Measurements from ENCODE around the gene FOXO1. TPM values are rescaled to one million over a fixed set of nuclear protein-coding genes. Genes with fewer than 3 reads are reported as not detected.
A peak's percentile ranks its signal among the peaks of the same experiment; 100 is the strongest.

The FOXO1 gene
- total RNA-seq, 4 donors from 2014 or later: 50.7 to 67.2 (median 60.3) TPM

DNA sequence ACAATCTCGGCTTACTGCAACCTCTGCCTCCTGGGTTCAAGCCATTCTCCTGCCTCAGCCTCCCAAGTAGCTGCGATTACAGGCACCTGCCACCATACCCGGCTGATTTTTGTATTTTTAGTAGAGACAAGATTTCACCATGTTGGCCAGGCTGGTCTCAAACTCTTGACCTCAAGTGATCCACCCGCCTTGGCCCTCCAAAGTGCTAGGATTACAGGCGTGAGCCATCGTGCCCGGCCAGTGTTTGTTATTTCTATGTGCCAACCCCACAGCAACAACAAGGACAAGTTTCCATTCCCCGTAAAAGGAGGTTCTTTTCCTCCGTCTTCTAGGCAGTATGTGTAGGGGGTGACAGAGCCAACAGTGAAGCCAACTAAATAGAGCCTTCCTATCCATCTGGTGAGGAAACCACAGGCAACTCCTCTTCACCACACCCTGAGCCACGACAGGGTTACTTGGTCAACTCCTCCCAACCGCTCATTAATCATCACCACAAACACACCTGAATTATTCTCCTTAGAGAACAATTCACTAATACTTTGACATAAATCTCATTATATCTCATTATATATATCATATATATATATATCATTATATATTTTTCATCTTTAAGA lies 25.5 kb downstream of the FOXO1 start:
- Histone ChIP-seq H3K4me1 (peaks cover 55% of the 10 kb centered on the region), H3K9me3 (no peaks in the 10 kb centered on the region), H3K27ac (no peak overlapping the region), H3K27me3 (no peaks in the 10 kb centered on the region), H3K36me3 (no peaks in the 10 kb centered on the region), H3K4me3 (no peak overlapping the region)
- no peak for DNase-seq (ENCODE audit: low spot score in 2 of 2)
- 89% methylated on average over 11 of the region's 11 CpGs for WGBS
- no peak for TF ChIP-seq POLR2A (IDR thresholded peaks at IDR 0.05)

DNA sequence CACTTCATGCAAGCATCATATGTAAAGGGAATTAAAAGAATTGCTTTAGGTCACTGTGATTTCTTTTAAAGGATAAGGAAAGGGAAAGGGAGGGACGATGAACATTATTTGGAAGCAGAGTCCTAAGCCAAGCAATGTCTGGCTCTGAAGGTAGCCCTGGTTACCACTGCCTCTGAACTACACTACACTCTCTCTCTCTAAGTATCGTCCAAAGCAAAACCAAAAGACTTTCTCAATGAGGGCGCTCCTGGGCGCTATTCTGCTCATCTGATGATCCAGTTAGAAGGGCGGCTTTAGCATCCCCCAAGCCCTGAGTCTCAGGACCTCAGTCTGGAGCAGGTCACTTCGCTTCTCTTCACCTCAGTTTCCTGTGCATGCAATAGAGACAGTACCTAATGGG lies 26.2 kb downstream of the FOXO1 start:
- peaks cover 48% of the 10 kb centered on the region for H3K4me1 ChIP-seq
- TF ChIP-seq, protein P1, sequence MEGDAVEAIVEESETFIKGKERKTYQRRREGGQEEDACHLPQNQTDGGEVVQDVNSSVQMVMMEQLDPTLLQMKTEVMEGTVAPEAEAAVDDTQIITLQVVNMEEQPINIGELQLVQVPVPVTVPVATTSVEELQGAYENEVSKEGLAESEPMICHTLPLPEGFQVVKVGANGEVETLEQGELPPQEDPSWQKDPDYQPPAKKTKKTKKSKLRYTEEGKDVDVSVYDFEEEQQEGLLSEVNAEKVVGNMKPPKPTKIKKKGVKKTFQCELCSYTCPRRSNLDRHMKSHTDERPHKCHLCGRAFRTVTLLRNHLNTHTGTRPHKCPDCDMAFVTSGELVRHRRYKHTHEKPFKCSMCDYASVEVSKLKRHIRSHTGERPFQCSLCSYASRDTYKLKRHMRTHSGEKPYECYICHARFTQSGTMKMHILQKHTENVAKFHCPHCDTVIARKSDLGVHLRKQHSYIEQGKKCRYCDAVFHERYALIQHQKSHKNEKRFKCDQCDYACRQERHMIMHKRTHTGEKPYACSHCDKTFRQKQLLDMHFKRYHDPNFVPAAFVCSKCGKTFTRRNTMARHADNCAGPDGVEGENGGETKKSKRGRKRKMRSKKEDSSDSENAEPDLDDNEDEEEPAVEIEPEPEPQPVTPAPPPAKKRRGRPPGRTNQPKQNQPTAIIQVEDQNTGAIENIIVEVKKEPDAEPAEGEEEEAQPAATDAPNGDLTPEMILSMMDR (IDR thresholded peaks at IDR 0.05): no peak
- TF ChIP-seq POLR2AphosphoS5 (IDR thresholded peaks at IDR 0.05): no peak
- no peak for TF ChIP-seq EP300 (IDR thresholded peaks at IDR 0.05)
- no peak for TF ChIP-seq POLR2A (IDR thresholded peaks at IDR 0.05)
- WGBS: 73% methylated on average over 6 of the region's 6 CpGs
- H3K27ac ChIP-seq: no peak overlapping the region
- no peak overlapping the region for H3K4me3 ChIP-seq
- H3K9me3 ChIP-seq: no peaks in the 10 kb centered on the region
- H3K27me3 ChIP-seq: no peaks in the 10 kb centered on the region
- no peak for DNase-seq (ENCODE audit: low spot score in 2 of 2)
- no peaks in the 10 kb centered on the region for H3K36me3 ChIP-seq

DNA sequence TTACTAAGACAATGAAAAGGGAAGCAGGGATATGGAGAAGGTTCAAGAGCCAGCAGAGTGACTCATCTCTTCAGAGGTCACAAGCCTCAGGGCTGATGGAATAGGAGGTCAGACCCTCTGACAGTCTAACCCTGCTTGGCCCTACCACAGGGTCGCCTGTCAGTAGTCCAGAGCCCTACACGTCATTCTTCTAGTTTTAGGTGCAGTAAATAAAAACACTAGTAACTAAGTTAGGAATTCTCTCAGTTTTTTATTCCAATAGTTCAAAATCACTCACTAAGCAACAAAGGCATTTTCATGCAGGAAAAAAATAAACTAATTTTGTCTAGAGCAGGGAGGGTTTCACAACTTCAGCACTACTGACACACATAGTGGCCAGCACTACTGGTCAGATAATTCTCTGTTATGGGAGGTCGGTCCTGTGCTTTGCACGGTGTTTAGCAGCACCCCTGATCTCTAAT lies 27.2 kb downstream of the FOXO1 start:
- TF ChIP-seq POLR2A (IDR thresholded peaks at IDR 0.05) (no peak), POLR2AphosphoS5 (IDR thresholded peaks at IDR 0.05) (no peak), EP300 (IDR thresholded peaks at IDR 0.05) (no peak)
- TF ChIP-seq, protein P1 (IDR thresholded peaks at IDR 0.05): no peak
- Histone ChIP-seq H3K27ac (peak overlapping the region; percentile 32), H3K4me3 (no peak overlapping the region), H3K27me3 (no peaks in the 10 kb centered on the region), H3K36me3 (no peaks in the 10 kb centered on the region), H3K4me1 (peaks cover 40% of the 10 kb centered on the region), H3K9me3 (no peaks in the 10 kb centered on the region)
- 40% methylated on average over 4 of the region's 4 CpGs for WGBS
- no peak for DNase-seq (ENCODE audit: low spot score in 2 of 2)

DNA sequence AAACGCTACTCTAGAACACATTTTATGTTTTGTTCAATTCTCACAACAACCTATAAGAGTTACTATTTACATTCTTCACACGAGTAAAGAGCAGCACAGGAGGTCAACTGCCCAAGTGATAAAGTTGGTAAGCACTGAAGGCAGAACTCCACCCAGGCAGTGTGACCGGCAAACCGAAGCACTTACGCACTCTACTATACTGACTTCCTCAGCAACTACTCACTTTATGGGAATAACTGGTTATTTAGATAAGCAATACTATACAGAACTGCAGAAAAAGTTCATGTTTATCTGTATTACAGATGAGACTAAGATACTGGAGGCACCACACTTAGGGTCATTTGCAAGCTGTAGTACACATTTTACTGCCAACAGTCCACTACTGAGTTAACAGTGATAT lies 28.8 kb downstream of the FOXO1 start:
- no peaks in the 10 kb centered on the region for H3K9me3 ChIP-seq
- H3K27ac ChIP-seq: no peak overlapping the region
- H3K4me1 ChIP-seq: peaks cover 40% of the 10 kb centered on the region
- H3K27me3 ChIP-seq: no peaks in the 10 kb centered on the region
- no peak overlapping the region for H3K4me3 ChIP-seq
- TF ChIP-seq POLR2AphosphoS5 (IDR thresholded peaks at IDR 0.05) (no peak), POLR2A (IDR thresholded peaks at IDR 0.05) (no peak), EP300 (IDR thresholded peaks at IDR 0.05) (no peak)
- TF ChIP-seq, protein P1 (IDR thresholded peaks at IDR 0.05): no peak
- DNase-seq (ENCODE audit: low spot score in 2 of 2): no peak
- no peaks in the 10 kb centered on the region for H3K36me3 ChIP-seq
- WGBS: 69% methylated on average over 5 of the region's 5 CpGs

DNA sequence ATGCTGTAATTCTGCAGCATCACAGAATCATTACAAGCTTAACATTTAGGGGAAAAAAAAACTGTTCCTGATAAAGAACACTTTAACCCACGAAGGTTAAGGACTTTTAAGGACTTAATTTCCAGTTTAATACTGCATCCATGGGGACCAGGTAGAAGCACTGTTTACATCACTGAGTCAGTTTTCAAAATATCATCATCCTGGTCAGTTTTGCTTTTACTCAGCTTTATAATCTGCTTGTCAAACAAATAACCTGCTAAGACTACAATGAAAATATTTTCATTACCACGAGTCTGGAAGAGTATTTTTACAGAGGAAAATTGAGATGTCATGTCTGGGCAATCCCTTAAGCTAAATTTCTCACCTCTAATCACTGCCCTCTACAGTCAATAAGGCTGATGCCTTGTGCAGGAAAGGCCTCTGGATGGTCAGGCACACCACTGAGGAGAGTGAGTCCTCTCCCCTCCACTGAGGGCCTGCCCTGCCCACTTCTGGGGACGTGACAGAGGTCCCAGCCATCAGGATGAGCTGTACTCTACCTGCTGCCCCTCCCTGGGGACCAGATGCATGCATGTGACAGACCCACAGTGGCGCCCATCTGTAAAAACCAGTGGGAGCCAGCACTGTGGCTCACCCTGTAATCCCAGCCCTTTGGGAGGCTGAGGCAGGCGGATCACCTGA lies 31.0 kb downstream of the FOXO1 start:
- Histone ChIP-seq H3K27ac (no peak overlapping the region), H3K27me3 (no peaks in the 10 kb centered on the region), H3K4me1 (peaks cover 35% of the 10 kb centered on the region), H3K4me3 (no peak overlapping the region), H3K9me3 (no peaks in the 10 kb centered on the region), H3K36me3 (no peaks in the 10 kb centered on the region)
- no peak for DNase-seq (ENCODE audit: low spot score in 2 of 2)
- no peak for TF ChIP-seq EP300 (IDR thresholded peaks at IDR 0.05)
- TF ChIP-seq POLR2A (IDR thresholded peaks at IDR 0.05): no peak
- no peak for TF ChIP-seq POLR2AphosphoS5 (IDR thresholded peaks at IDR 0.05)
- TF ChIP-seq, protein P1 (IDR thresholded peaks at IDR 0.05): no peak
- 75% methylated on average over 5 of the region's 5 CpGs for WGBS

Data from suprapubic skin (tissue), 4 donors.